SK-N-SH treated with all-trans-retinoic acid at 6 μM for 48 hours (cell line): ENCODE results near the gene CHST7.

Source experiments
- ATAC-seq: fragments of 200-7000 bp; cut with Tn5 transposase; 3 replicates; pipeline ENCODE4 v1.9.1; 2020; ENCODE audit warnings: mild to moderate bottlenecking, moderate library complexity
- CREB5 ChIP-seq: fragments of 250-450 bp; sonication (Bioruptor Pico); IDR thresholded peaks from 2 replicates; pipeline ENCODE4 v1.5.1; 2020; ENCODE audit warnings: low read depth, mild to moderate bottlenecking, moderate library complexity
- ESRRG ChIP-seq: fragments of 250-450 bp; sonication (Bioruptor Pico); IDR thresholded peaks from 2 replicates; pipeline ENCODE4 v1.6.1; 2021; ENCODE audit warnings: mild to moderate bottlenecking
- GLIS3 ChIP-seq: fragments of 250-450 bp; sonication (Bioruptor Pico); IDR thresholded peaks from 2 replicates; pipeline ENCODE4 v1.5.0; 2020; ENCODE audit warnings: mild to moderate bottlenecking, moderate library complexity
- ISL1 ChIP-seq: fragments of 250-450 bp; sonication (Bioruptor Pico); IDR thresholded peaks from 2 replicates; pipeline ENCODE4 v2.1.2; 2022; ENCODE audit warnings: mild to moderate bottlenecking, moderate library complexity
- OSR1 ChIP-seq: fragments of 250-450 bp; sonication (Bioruptor Pico); IDR thresholded peaks from 2 replicates; pipeline ENCODE4 v1.8.0; 2022; ENCODE audit warnings: moderate library complexity, mild to moderate bottlenecking, inconsistent platforms
- PPARA ChIP-seq: fragments of 250-450 bp; sonication (Bioruptor Pico); IDR thresholded peaks from 2 replicates; pipeline ENCODE4 v1.5.0; 2020; ENCODE audit warnings: mild to moderate bottlenecking, borderline replicate concordance
- SNAI2 ChIP-seq: fragments of 250-450 bp; sonication (Bioruptor Pico); IDR thresholded peaks from 2 replicates; pipeline ENCODE4 v1.5.0; 2020; ENCODE audit warnings: mild to moderate bottlenecking, moderate library complexity
- TCF4 ChIP-seq: fragments of 250-450 bp; sonication (Bioruptor Pico); IDR thresholded peaks from 2 replicates; pipeline ENCODE4 v1.8.0; 2021; ENCODE audit warnings: mild to moderate bottlenecking, moderate library complexity, borderline replicate concordance
- TOX ChIP-seq: fragments of 250-450 bp; sonication (Bioruptor Pico); IDR thresholded peaks from 2 replicates; pipeline ENCODE4 v1.8.0; 2021; ENCODE audit warnings: mild to moderate bottlenecking, moderate library complexity, borderline replicate concordance
- TSHZ2 ChIP-seq: fragments of 250-450 bp; sonication (Bioruptor Pico); IDR thresholded peaks from 2 replicates; pipeline ENCODE4 v1.5.0; 2020; ENCODE audit warnings: mild to moderate bottlenecking, moderate library complexity
- ZFP3 ChIP-seq: fragments of 250-450 bp; sonication (Bioruptor Pico); IDR thresholded peaks from 2 replicates; pipeline ENCODE4 v1.5.0; 2020; ENCODE audit warnings: mild to moderate bottlenecking, moderate library complexity
- ZNF565 ChIP-seq: fragments of 450-650 bp; formaldehyde crosslinking; conservative IDR thresholded peaks from 2 replicates; pipeline ENCODE4 v1.5.0; 2020; ENCODE audit warnings: low read depth, mild to moderate bottlenecking, moderate library complexity
- ZNF70 ChIP-seq: fragments of 450-650 bp; formaldehyde crosslinking; IDR thresholded peaks from 2 replicates; pipeline ENCODE4 v1.5.0; 2020; ENCODE audit warnings: mild to moderate bottlenecking, moderate library complexity
- TF ChIP-seq, protein P1 (sequence below): fragments of 250-450 bp; sonication (Bioruptor Pico); IDR thresholded peaks from 2 replicates; pipeline ENCODE4 v1.5.1; 2021; ENCODE audit warnings: mild to moderate bottlenecking, moderate library complexity
- TF ChIP-seq, protein P2 (sequence below): fragments of 250-450 bp; sonication (Bioruptor Pico); IDR thresholded peaks from 2 replicates; pipeline ENCODE4 v1.8.0; 2021; ENCODE audit warnings: low read depth, mild to moderate bottlenecking, moderate library complexity, borderline replicate concordance
- TF ChIP-seq, protein P3 (sequence below): fragments of 250-450 bp; sonication (Bioruptor Pico); IDR thresholded peaks from 2 replicates; pipeline ENCODE4 v1.8.0; 2020; ENCODE audit warnings: mild to moderate bottlenecking, moderate library complexity, borderline replicate concordance

Gene CHST7

GRCh38 chrX:46627711-46628419 is 54.3 kb downstream of the CHST7 start:
- TF ChIP-seq ZNF70 (CRISPR knock-in tag) = no peak
- no peak for TF ChIP-seq OSR1 (CRISPR knock-in tag)
- TF ChIP-seq, protein P1, sequence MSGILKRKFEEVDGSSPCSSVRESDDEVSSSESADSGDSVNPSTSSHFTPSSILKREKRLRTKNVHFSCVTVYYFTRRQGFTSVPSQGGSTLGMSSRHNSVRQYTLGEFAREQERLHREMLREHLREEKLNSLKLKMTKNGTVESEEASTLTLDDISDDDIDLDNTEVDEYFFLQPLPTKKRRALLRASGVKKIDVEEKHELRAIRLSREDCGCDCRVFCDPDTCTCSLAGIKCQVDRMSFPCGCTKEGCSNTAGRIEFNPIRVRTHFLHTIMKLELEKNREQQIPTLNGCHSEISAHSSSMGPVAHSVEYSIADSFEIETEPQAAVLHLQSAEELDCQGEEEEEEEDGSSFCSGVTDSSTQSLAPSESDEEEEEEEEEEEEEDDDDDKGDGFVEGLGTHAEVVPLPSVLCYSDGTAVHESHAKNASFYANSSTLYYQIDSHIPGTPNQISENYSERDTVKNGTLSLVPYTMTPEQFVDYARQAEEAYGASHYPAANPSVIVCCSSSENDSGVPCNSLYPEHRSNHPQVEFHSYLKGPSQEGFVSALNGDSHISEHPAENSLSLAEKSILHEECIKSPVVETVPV (CRISPR knock-in tag) = no peak
- no peak for TF ChIP-seq SNAI2 (CRISPR knock-in tag)
- TF ChIP-seq ZNF565 (CRISPR knock-in tag) = no peak
- no peak for TF ChIP-seq TSHZ2 (CRISPR knock-in tag)
- no peak for TF ChIP-seq ISL1
- TF ChIP-seq ESRRG (CRISPR knock-in tag) = no peak
- TF ChIP-seq, protein P2, sequence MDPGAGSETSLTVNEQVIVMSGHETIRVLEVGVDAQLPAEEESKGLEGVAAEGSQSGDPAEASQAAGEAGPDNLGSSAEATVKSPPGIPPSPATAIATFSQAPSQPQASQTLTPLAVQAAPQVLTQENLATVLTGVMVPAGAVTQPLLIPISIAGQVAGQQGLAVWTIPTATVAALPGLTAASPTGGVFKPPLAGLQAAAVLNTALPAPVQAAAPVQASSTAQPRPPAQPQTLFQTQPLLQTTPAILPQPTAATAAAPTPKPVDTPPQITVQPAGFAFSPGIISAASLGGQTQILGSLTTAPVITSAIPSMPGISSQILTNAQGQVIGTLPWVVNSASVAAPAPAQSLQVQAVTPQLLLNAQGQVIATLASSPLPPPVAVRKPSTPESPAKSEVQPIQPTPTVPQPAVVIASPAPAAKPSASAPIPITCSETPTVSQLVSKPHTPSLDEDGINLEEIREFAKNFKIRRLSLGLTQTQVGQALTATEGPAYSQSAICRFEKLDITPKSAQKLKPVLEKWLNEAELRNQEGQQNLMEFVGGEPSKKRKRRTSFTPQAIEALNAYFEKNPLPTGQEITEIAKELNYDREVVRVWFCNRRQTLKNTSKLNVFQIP (CRISPR knock-in tag) = no peak
- no peak for TF ChIP-seq GLIS3 (CRISPR knock-in tag)
- no peak for TF ChIP-seq TOX (CRISPR knock-in tag)
- no peak for TF ChIP-seq ZFP3 (CRISPR knock-in tag)
- no peak for ATAC-seq

DNA sequence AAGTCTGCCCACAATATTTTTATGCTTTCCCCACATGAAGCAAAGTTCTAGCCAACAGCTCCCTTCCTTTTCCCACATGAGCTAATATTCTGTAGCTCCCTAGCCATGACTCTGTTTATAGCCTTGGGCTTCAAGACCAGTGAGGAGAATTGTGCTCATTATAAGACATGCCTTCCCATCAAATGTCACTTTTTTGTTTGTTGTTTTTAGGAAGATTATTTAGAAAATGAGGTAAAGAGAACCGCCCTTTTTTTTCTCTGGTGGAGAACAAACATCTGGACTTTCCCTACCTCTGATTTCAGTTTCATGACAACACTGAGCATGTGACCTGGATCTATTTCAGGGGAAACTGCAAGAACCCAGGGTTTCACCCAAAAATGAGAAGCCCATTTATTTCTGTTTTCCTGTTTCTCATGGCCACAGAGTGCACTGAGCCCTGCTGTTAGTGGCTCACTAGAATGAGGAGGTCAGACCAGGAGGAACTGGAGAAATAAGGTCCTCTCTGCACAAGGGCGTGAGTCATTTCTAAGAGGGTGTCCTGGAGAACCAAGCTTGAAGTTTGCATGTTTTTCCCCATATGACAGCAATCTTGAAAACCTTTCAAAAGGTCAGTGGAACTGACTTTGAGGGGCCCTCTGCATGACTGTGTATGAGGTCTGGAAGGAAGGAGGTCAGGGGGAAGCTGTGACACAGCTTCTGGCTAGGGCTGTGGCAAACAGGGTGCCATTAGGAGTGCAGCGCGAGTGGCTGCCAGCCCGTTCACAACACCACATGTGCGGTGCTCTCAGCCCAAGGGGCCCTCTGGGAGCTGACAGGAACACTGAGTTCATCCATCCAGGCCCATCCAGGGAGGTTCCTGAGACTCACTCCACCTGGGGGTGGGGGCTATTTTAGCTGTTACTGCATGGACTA is 55.2 kb downstream of the CHST7 start:
- TF ChIP-seq TCF4 (CRISPR knock-in tag) = no peak
- TF ChIP-seq, protein P2 (CRISPR knock-in tag) = no peak
- no peak for TF ChIP-seq PPARA (CRISPR knock-in tag)
- no peak for TF ChIP-seq TOX (CRISPR knock-in tag)
- TF ChIP-seq ISL1 = no peak
- no peak for TF ChIP-seq ZNF70 (CRISPR knock-in tag)
- TF ChIP-seq, protein P3, sequence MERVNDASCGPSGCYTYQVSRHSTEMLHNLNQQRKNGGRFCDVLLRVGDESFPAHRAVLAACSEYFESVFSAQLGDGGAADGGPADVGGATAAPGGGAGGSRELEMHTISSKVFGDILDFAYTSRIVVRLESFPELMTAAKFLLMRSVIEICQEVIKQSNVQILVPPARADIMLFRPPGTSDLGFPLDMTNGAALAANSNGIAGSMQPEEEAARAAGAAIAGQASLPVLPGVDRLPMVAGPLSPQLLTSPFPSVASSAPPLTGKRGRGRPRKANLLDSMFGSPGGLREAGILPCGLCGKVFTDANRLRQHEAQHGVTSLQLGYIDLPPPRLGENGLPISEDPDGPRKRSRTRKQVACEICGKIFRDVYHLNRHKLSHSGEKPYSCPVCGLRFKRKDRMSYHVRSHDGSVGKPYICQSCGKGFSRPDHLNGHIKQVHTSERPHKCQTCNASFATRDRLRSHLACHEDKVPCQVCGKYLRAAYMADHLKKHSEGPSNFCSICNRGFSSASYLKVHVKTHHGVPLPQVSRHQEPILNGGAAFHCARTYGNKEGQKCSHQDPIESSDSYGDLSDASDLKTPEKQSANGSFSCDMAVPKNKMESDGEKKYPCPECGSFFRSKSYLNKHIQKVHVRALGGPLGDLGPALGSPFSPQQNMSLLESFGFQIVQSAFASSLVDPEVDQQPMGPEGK = no peak
- TF ChIP-seq GLIS3 (CRISPR knock-in tag) = no peak
- TF ChIP-seq SNAI2 (CRISPR knock-in tag) = no peak
- no peak for TF ChIP-seq OSR1 (CRISPR knock-in tag)
- no peak for TF ChIP-seq CREB5 (CRISPR knock-in tag)
- TF ChIP-seq TSHZ2 (CRISPR knock-in tag) = no peak
- ATAC-seq = no peak
